ENCODE data around the gene BANF1. TPM values are rescaled to one million over a fixed set of nuclear protein-coding genes. Genes with fewer than 3 reads are reported as not detected.

BANF1 gene
- total RNA-seq, 4 donors from 2014 or later, result 27.9 to 79.7 (median 34.0) TPM

GRCh38 chr11:66002648-66003225, 434 bp downstream of the BANF1 start:
- H3K4me1 ChIP-seq, result peaks cover 9 to 24% (median 19%) of the 10 kb centered on the region in 4 donors
- H3K27me3 ChIP-seq, result no peaks in the 10 kb centered on the region
- intact Hi-C loops (cut with DNase I; ENCODE audit: low total_unique reads), result no loop called here
- no peaks in the 10 kb centered on the region for H3K9me3 ChIP-seq
- in situ Hi-C loops (cut with MboI; ENCODE audit: low pct_ligation_motif_present in 1 of 4, low pct_unique_long_range_greater_than_20kb in 1 of 4, low sequenced_read_pairs in 3 of 4), result no loop called here
- TF ChIP-seq POLR2A (IDR thresholded peaks at IDR 0.05) (peak; percentile 8), EP300 (IDR thresholded peaks at IDR 0.05; ENCODE audit: low read depth) (no peak), POLR2AphosphoS5 (IDR thresholded peaks at IDR 0.05) (peak in 2 of 3 donors; percentile 7 to 55)
- TF ChIP-seq, protein P1, sequence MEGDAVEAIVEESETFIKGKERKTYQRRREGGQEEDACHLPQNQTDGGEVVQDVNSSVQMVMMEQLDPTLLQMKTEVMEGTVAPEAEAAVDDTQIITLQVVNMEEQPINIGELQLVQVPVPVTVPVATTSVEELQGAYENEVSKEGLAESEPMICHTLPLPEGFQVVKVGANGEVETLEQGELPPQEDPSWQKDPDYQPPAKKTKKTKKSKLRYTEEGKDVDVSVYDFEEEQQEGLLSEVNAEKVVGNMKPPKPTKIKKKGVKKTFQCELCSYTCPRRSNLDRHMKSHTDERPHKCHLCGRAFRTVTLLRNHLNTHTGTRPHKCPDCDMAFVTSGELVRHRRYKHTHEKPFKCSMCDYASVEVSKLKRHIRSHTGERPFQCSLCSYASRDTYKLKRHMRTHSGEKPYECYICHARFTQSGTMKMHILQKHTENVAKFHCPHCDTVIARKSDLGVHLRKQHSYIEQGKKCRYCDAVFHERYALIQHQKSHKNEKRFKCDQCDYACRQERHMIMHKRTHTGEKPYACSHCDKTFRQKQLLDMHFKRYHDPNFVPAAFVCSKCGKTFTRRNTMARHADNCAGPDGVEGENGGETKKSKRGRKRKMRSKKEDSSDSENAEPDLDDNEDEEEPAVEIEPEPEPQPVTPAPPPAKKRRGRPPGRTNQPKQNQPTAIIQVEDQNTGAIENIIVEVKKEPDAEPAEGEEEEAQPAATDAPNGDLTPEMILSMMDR (IDR thresholded peaks at IDR 0.05), result peak in 2 of 5 experiments; percentile 13 to 20
- peak overlapping the region; percentile 95 to 98 (median 97) for H3K27ac ChIP-seq
- peak; percentile 68 for DNase-seq
- H3K36me3 ChIP-seq, result peaks cover 0 to 24% (median 9%) of the 10 kb centered on the region in 4 donors
- H3K4me3 ChIP-seq, result peak overlapping the region; percentile 68 to 99 (median 82)
- WGBS, 2 donors (ENCODE audit: low coverage in 1 of 2), result 0% methylated on average over 25 of the region's 40 CpGs; no CpG with 5 or more reads in 1 of the 2 donors

DNA sequence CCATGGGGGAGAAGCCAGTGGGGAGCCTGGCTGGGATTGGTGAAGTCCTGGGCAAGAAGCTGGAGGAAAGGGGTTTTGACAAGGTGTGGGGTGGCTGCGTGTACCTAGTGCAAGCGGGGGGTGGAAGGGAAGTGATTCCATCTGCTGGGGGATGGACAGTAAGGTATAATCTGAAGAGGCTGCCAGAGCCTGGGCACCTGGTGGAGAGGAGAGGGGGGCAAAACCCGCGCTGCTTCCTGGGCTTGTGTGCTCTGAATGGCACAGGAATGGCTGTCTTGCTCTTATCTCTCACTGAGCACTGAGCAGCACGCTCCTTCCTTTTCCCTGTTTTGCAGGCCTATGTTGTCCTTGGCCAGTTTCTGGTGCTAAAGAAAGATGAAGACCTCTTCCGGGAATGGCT, 988 bp downstream of the BANF1 start:
- in situ Hi-C loops (cut with MboI; ENCODE audit: low pct_ligation_motif_present in 1 of 4, low pct_unique_long_range_greater_than_20kb in 1 of 4, low sequenced_read_pairs in 3 of 4) (no loop called here), intact Hi-C loops (cut with DNase I; ENCODE audit: low total_unique reads) (no loop called here)
- peaks cover 0 to 19% (median 8%) of the 10 kb centered on the region in 4 donors for H3K36me3 ChIP-seq
- H3K27me3 ChIP-seq, result no peaks in the 10 kb centered on the region
- H3K4me1 ChIP-seq, result peaks cover 9 to 24% (median 19%) of the 10 kb centered on the region in 4 donors
- DNase-seq, result no peak
- 53% methylated on average over 6 of the region's 6 CpGs; no CpG with 5 or more reads in 1 of the 2 donors for WGBS, 2 donors (ENCODE audit: low coverage in 1 of 2)
- peak overlapping the region; percentile 95 to 98 (median 97) for H3K27ac ChIP-seq
- peak overlapping the region in 3 of 4 donors; percentile 68 to 99 (median 77) for H3K4me3 ChIP-seq
- no peak for TF ChIP-seq POLR2AphosphoS5 (IDR thresholded peaks at IDR 0.05)
- TF ChIP-seq POLR2A (IDR thresholded peaks at IDR 0.05), result no peak
- TF ChIP-seq, protein P1 (IDR thresholded peaks at IDR 0.05), result no peak
- TF ChIP-seq EP300 (IDR thresholded peaks at IDR 0.05; ENCODE audit: low read depth), result no peak
- H3K9me3 ChIP-seq, result no peaks in the 10 kb centered on the region

- in situ Hi-C loops (cut with MboI; ENCODE audit: low pct_ligation_motif_present in 1 of 4, low pct_unique_long_range_greater_than_20kb in 1 of 4, low sequenced_read_pairs in 3 of 4), result no loop called here
- no peaks in the 10 kb centered on the region for H3K27me3 ChIP-seq
- 74% methylated on average over 4 of the region's 4 CpGs; no CpG with 5 or more reads in 1 of the 2 donors for WGBS, 2 donors (ENCODE audit: low coverage in 1 of 2)
- H3K27ac ChIP-seq, result no peak overlapping the region
- peaks cover 0 to 10% (median 4%) of the 10 kb centered on the region in 4 donors for H3K36me3 ChIP-seq
- no peak for DNase-seq
- TF ChIP-seq POLR2AphosphoS5 (IDR thresholded peaks at IDR 0.05) (no peak), POLR2A (IDR thresholded peaks at IDR 0.05) (no peak), EP300 (IDR thresholded peaks at IDR 0.05; ENCODE audit: low read depth) (no peak)
- TF ChIP-seq, protein P1 (IDR thresholded peaks at IDR 0.05), result no peak
- H3K9me3 ChIP-seq, result no peaks in the 10 kb centered on the region
- H3K4me1 ChIP-seq, result peaks cover 9 to 24% (median 19%) of the 10 kb centered on the region in 4 donors
- no peak overlapping the region for H3K4me3 ChIP-seq
- intact Hi-C loops (cut with DNase I; ENCODE audit: low total_unique reads), result no loop called here
Measured at GRCh38 chr11:66004186-66004585, 1.9 kb downstream of the BANF1 start.

DNA sequence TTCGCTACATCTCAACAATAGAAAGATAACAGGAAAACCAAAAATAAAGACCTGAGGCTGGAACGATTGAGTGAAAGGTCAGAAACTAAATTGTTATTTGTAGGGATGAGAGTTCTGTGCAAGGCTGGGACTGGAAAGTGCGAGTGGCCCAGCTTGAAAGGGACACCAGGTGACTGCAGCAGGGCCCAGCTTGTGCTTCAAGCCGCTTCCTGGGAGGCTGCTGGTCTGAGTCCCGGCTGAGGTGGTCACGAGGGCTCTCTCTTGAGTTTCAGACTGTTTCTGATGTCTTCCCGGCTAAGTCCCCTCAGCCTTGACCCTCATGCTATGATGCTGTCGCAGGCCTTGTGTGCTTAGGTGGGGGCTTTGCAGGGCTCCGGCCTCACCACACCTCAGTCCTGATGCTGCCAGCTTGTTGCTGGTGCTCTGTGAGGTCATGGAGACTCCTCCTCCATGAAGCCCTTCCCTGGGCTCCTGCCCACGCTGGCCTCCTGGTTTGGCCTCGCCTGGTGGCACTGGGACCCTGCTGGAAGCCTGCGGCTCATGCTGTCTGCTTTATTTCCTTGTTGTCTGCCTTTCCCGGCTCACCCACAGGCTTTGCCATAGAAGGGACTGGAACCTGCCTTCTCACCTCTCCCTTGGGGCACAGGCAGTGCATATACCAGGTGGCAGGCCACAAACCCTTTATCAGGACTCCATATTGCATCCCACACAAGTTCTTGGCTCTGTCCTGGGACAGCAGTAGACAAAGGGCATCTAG, 4.0 kb downstream of the BANF1 start:
- H3K27me3 ChIP-seq, result peaks cover 11% of the 10 kb centered on the region
- intact Hi-C loops (cut with DNase I; ENCODE audit: low total_unique reads) (no loop called here), in situ Hi-C loops (cut with MboI; ENCODE audit: low pct_ligation_motif_present in 1 of 4, low pct_unique_long_range_greater_than_20kb in 1 of 4, low sequenced_read_pairs in 3 of 4) (no loop called here)
- TF ChIP-seq POLR2AphosphoS5 (IDR thresholded peaks at IDR 0.05) (no peak), EP300 (IDR thresholded peaks at IDR 0.05; ENCODE audit: low read depth) (no peak)
- TF ChIP-seq, protein P1 (IDR thresholded peaks at IDR 0.05), result no peak
- H3K36me3 ChIP-seq, result no peaks in the 10 kb centered on the region
- H3K9me3 ChIP-seq, result no peaks in the 10 kb centered on the region
- DNase-seq, result no peak
- peaks cover 5 to 10% (median 9%) of the 10 kb centered on the region in 4 donors for H3K4me1 ChIP-seq
- no peak overlapping the region for H3K4me3 ChIP-seq
- H3K27ac ChIP-seq, result no peak overlapping the region
- WGBS, 2 donors (ENCODE audit: low coverage in 1 of 2), result 87 to 100% methylated on average over 1 to 12 of the region's 13 CpGs
